A549 (cell line): ENCODE data around the gene BRDT. TPM values are rescaled to one million over a fixed set of nuclear protein-coding genes. Genes with fewer than 3 reads are reported as not detected.

Experiments used
- ATAC-seq, 2 experiments: fragments of 200-7000 bp in 1 of 2; fragments of >200 bp in 1 of 2; cut with Nextera tagmentation in 1 of 2; cut with Tn5 transposase in 1 of 2; 3 replicates each; pipeline versions ENCODE4 v1.8.0 to v1.9.1; 2018 to 2020; ENCODE audit warnings: mild to moderate bottlenecking in 1 of 2, moderate library complexity in 1 of 2
- CTCF ChIA-PET: fragments of 300-600 bp; sonication (Branson Sonifier 250); formaldehyde crosslinking; extraction: SDS; loops from one replicate; lab custom pipeline; 2021; ENCODE audit warnings: antibody characterized with exemption, inconsistent platforms; lab: Yijun Ruan, JAX
- POLR2A ChIA-PET: fragments of 350-600 bp; formaldehyde crosslinking; extraction: SDS; loops from one replicate; lab custom pipeline; 2021; ENCODE audit warnings: antibody characterized with exemption, inconsistent platforms; lab: Yijun Ruan, JAX
- DNase-seq, 2 experiments: peaks; one replicate each; pipeline versions ENCODE4 v3.0.0 to v3.0.0-alpha.2; 2011 to 2016; ENCODE audit warnings: low read depth in 1 of 2, low spot score in 1 of 2
- FAIRE-seq: peaks from 2 replicates; lab custom pipeline; 2011; peaks lifted over from hg19 to GRCh38; lab: Jason Lieb, UNC
- H3K27ac ChIP-seq, 2 experiments: fragments of >200 bp; sonication (Bioruptor Twin); formaldehyde crosslinking; 3 replicates each; pipeline ENCODE4 v1.5.1; 2016 to 2017
- H3K4me1 ChIP-seq: fragments of >200 bp; sonication (Bioruptor Twin); formaldehyde crosslinking; 3 replicates; pipeline ENCODE4 v1.6.1; 2016
- H3K4me2 ChIP-seq: fragments of >200 bp; sonication (Bioruptor Twin); formaldehyde crosslinking; 3 replicates; pipeline ENCODE4 v1.6.1; 2016
- H3K4me3 ChIP-seq: fragments of >200 bp; sonication (Bioruptor Twin); formaldehyde crosslinking; 3 replicates; pipeline ENCODE4 v1.5.1; 2016
- H3K9me3 ChIP-seq: fragments of >200 bp; sonication (Bioruptor Twin); formaldehyde crosslinking; 3 replicates; pipeline ENCODE4 v1.6.1; 2016
- ATOH8 ChIP-seq: fragments of 250-450 bp; sonication (Bioruptor Pico); IDR thresholded peaks from 2 replicates; pipeline ENCODE4 v1.5.0; 2020; ENCODE audit warnings: low read depth, mild to moderate bottlenecking, moderate library complexity
- BHLHE40 ChIP-seq: IDR thresholded peaks from 2 replicates; pipeline ENCODE4 v1.6.1; 2012; ENCODE audit warnings: low read depth, low read length, inconsistent platforms
- CBX8 ChIP-seq: fragments of 200-600 bp; sonication (generic); IDR thresholded peaks from 2 replicates; pipeline ENCODE4 v1.6.1; 2016
- CHD4 ChIP-seq: fragments of 200-600 bp; sonication (generic); IDR thresholded peaks from 2 replicates; pipeline ENCODE4 v1.6.1; 2016; ENCODE audit warnings: antibody characterized with exemption, mild to moderate bottlenecking, borderline replicate concordance
- HDAC2 ChIP-seq: fragments of 200-600 bp; sonication (generic); IDR thresholded peaks from 2 replicates; pipeline ENCODE4 v1.6.1; 2016
- HEYL ChIP-seq: fragments of 250-450 bp; sonication (Bioruptor Pico); IDR thresholded peaks from 2 replicates; pipeline ENCODE4 v1.8.0; 2021; ENCODE audit warnings: mild to moderate bottlenecking, moderate library complexity
- JUNB ChIP-seq: fragments of >200 bp; sonication (Bioruptor Twin); formaldehyde crosslinking; IDR thresholded peaks from 2 replicates; pipeline ENCODE4 v1.6.1; 2016
- MAFK ChIP-seq: fragments of 450-650 bp; IDR thresholded peaks from 2 replicates; pipeline ENCODE4 v1.6.1; 2014; ENCODE audit not compliant: partially characterized antibody
- MAZ ChIP-seq: fragments of 150-350 bp; IDR thresholded peaks from 2 replicates; pipeline ENCODE4 v1.6.1; 2014; ENCODE audit warnings: antibody characterized with exemption, low read depth, low read length, borderline replicate concordance
- POLR2A ChIP-seq: IDR thresholded peaks from 2 replicates; pipeline ENCODE4 v1.6.1; 2012; ENCODE audit warnings: mild to moderate bottlenecking, low read length
- POLR2AphosphoS2 ChIP-seq: conservative IDR thresholded peaks from 2 replicates; pipeline ENCODE4 v1.6.1; 2012; ENCODE audit warnings: low read length, improper control_type of control experiment, inconsistent platforms
- RARB ChIP-seq: fragments of 250-450 bp; sonication (Bioruptor Pico); IDR thresholded peaks from 2 replicates; pipeline ENCODE4 v1.8.0; 2021; ENCODE audit warnings: mild to moderate bottlenecking, moderate library complexity
- ZC3H11A ChIP-seq: fragments of 450-650 bp; IDR thresholded peaks from 2 replicates; pipeline ENCODE4 v1.6.1; 2014; ENCODE audit warnings: antibody characterized with exemption, mild to moderate bottlenecking
- ZFP36 ChIP-seq: fragments of 450-650 bp; IDR thresholded peaks from 2 replicates; pipeline ENCODE4 v1.6.1; 2014; ENCODE audit warnings: borderline replicate concordance; ENCODE audit not compliant: partially characterized antibody
- ZSCAN20 ChIP-seq: fragments of 250-450 bp; sonication (Bioruptor Pico); IDR thresholded peaks from 2 replicates; pipeline ENCODE4 v1.8.0; 2022; ENCODE audit warnings: mild to moderate bottlenecking, moderate library complexity
- WGBS: methylation state at CpG from one replicate; pipeline ENCODE4 v1.1.6; 2017; ENCODE audit errors: missing lambda C conversion rate; 5-methylcytosine and 5-hydroxymethylcytosine counted together
- polyA plus RNA-seq, 4 experiments: library from polyadenylated mRNA; depleted of rRNA in 3 of 4; stranded (reverse); fragments of >200 nt; fragmentation: RNase III in 1 of 4; extraction: RNeasy Plus Mini Kit Qiagen cat#74134 plus additional on column Dnase treatment in 1 of 4; gene quantifications; 2 replicates in 3 of 4; 3 replicates in 1 of 4; pipeline ENCODE4 v1.2.3, GENCODE V29; 2011 to 2017
- TF ChIP-seq, protein P1 (sequence below): fragments of 250-450 bp; sonication (Bioruptor Pico); IDR thresholded peaks from 2 replicates; pipeline ENCODE4 v1.5.0; 2021; ENCODE audit warnings: mild to moderate bottlenecking, moderate library complexity, borderline replicate concordance
- TF ChIP-seq, protein P2 (sequence below): fragments of >200 bp; sonication (Bioruptor Twin); formaldehyde crosslinking; IDR thresholded peaks from 2 replicates; pipeline ENCODE4 v1.6.1; 2016
- TF ChIP-seq, protein P3 (sequence below): fragments of 200-600 bp; sonication (generic); IDR thresholded peaks from 2 replicates; pipeline ENCODE4 v1.6.1; 2016; ENCODE audit warnings: antibody characterized with exemption, mild to moderate bottlenecking, moderate library complexity

Gene BRDT
- polyA plus RNA-seq, 2 of the 4 experiments (the other 2 are of a cell fraction) = not detected

- Histone ChIP-seq H3K4me3 (no peak overlapping the region; the same call in 2 of the 3 replicates), H3K27ac (no peak overlapping the region), H3K9me3 (no peaks in the 10 kb centered on the region), H3K4me1 (0 out of 3 replicates have a peak, but pooled peaks cover 7% of the 10 kb centered on the region), H3K4me2 (peak overlapping the region; percentile 95)
- ATAC-seq (no peak), FAIRE-seq (no peak), DNase-seq (peak in 1 of 2 experiments; percentile 4)
- ChIA-PET POLR2A (no interaction called here), CTCF (interaction anchor here (0.8 to 1.2 kb wide), 2 partner anchors 11 to 33 kb away, joined by 3 to 4 read pairs; no protein-coding TSS in a partner anchor)
- 70% methylated on average over 4 of the region's 4 CpGs for WGBS
- no peak for TF ChIP-seq CHD4
- TF ChIP-seq ZSCAN20 (CRISPR knock-in tag) = no peak
- TF ChIP-seq, protein P1, sequence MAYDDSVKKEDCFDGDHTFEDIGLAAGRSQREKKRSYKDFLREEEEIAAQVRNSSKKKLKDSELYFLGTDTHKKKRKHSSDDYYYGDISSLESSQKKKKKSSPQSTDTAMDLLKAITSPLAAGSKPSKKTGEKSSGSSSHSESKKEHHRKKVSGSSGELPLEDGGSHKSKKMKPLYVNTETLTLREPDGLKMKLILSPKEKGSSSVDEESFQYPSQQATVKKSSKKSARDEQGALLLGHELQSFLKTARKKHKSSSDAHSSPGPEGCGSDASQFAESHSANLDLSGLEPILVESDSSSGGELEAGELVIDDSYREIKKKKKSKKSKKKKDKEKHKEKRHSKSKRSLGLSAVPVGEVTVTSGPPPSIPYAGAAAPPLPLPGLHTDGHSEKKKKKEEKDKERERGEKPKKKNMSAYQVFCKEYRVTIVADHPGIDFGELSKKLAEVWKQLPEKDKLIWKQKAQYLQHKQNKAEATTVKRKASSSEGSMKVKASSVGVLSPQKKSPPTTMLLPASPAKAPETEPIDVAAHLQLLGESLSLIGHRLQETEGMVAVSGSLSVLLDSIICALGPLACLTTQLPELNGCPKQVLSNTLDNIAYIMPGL = no peak
- TF ChIP-seq HDAC2 = no peak
- no peak for TF ChIP-seq HEYL (CRISPR knock-in tag)
- no peak for TF ChIP-seq MAFK
- no peak for TF ChIP-seq POLR2AphosphoS2
- no peak for TF ChIP-seq ZFP36
- TF ChIP-seq BHLHE40 = no peak
- TF ChIP-seq CBX8 = no peak
- TF ChIP-seq JUNB = no peak
Measured at GRCh38 chr1:92030656-92031107, 81.5 kb downstream of the BRDT start.

- 79% methylated on average over 6 of the region's 6 CpGs for WGBS
- Histone ChIP-seq H3K27ac (no peak overlapping the region), H3K4me2 (no peak overlapping the region), H3K9me3 (no peaks in the 10 kb centered on the region), H3K4me1 (0 out of 3 replicates have a peak, but pooled peaks cover 7% of the 10 kb centered on the region), H3K4me3 (no peak overlapping the region)
- no peak for TF ChIP-seq ZC3H11A
- no peak for TF ChIP-seq BHLHE40
- TF ChIP-seq, protein P2, sequence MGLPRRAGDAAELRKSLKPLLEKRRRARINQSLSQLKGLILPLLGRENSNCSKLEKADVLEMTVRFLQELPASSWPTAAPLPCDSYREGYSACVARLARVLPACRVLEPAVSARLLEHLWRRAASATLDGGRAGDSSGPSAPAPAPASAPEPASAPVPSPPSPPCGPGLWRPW = no peak
- TF ChIP-seq HEYL (CRISPR knock-in tag) = no peak
- TF ChIP-seq MAZ = no peak
- TF ChIP-seq, protein P3, sequence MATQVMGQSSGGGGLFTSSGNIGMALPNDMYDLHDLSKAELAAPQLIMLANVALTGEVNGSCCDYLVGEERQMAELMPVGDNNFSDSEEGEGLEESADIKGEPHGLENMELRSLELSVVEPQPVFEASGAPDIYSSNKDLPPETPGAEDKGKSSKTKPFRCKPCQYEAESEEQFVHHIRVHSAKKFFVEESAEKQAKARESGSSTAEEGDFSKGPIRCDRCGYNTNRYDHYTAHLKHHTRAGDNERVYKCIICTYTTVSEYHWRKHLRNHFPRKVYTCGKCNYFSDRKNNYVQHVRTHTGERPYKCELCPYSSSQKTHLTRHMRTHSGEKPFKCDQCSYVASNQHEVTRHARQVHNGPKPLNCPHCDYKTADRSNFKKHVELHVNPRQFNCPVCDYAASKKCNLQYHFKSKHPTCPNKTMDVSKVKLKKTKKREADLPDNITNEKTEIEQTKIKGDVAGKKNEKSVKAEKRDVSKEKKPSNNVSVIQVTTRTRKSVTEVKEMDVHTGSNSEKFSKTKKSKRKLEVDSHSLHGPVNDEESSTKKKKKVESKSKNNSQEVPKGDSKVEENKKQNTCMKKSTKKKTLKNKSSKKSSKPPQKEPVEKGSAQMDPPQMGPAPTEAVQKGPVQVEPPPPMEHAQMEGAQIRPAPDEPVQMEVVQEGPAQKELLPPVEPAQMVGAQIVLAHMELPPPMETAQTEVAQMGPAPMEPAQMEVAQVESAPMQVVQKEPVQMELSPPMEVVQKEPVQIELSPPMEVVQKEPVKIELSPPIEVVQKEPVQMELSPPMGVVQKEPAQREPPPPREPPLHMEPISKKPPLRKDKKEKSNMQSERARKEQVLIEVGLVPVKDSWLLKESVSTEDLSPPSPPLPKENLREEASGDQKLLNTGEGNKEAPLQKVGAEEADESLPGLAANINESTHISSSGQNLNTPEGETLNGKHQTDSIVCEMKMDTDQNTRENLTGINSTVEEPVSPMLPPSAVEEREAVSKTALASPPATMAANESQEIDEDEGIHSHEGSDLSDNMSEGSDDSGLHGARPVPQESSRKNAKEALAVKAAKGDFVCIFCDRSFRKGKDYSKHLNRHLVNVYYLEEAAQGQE = no peak
- TF ChIP-seq POLR2A = no peak
- no peak for TF ChIP-seq RARB (CRISPR knock-in tag)
- TF ChIP-seq ZFP36 = no peak
- no peak for TF ChIP-seq ATOH8 (CRISPR knock-in tag)
- no peak for FAIRE-seq
- no peak for DNase-seq
- ChIA-PET CTCF (interaction anchor here (0.8 to 1.2 kb wide), 2 partner anchors 10 to 34 kb away, joined by 3 to 4 read pairs; no protein-coding TSS in a partner anchor), POLR2A (interaction anchor here (0.6 kb wide), 1 partner anchor 29 kb away, joined by 3 read pairs; no protein-coding TSS in a partner anchor)
- ATAC-seq = no peak
Measured at GRCh38 chr1:92031281-92032110, 82.3 kb downstream of the BRDT start.
